WTC11 (cell line): ENCODE data around the gene EMC8. TPM values are rescaled to one million over a fixed set of nuclear protein-coding genes. Genes with fewer than 3 reads are reported as not detected.

Experiments
- ATAC-seq: fragments of 200-7000 bp; cut with Tn5 transposase; 2 replicates; pipeline ENCODE4 v1.10.0; 2021; ENCODE audit warnings: mild to moderate bottlenecking, moderate library complexity
- CTCF ChIA-PET: fragments of 300-600 bp; sonication (Branson Sonifier 250); formaldehyde crosslinking; loops from one replicate; lab custom pipeline; 2021; ENCODE audit warnings: antibody characterized with exemption; lab: Charles Lee
- POLR2A ChIA-PET: fragments of 350-600 bp; sonication (Branson Sonifier 250); formaldehyde crosslinking; loops from one replicate; lab custom pipeline; 2021; ENCODE audit warnings: antibody characterized with exemption; lab: Charles Lee
- DNase-seq: peaks from one replicate; pipeline ENCODE4 v3.0.0; 2021; ENCODE audit warnings: low spot score
- H3K27ac Mint-ChIP-seq: 2 replicates; pipeline ENCODE4 v1.8.0; 2021; ENCODE audit warnings: mixed read lengths
- H3K27me3 Mint-ChIP-seq: 2 replicates; pipeline ENCODE4 v1.8.0; 2021; ENCODE audit warnings: low read depth, mild to moderate bottlenecking, moderate library complexity, mixed read lengths
- H3K36me3 Mint-ChIP-seq: 2 replicates; pipeline ENCODE4 v1.8.0; 2021; ENCODE audit warnings: mixed read lengths
- H3K4me1 Mint-ChIP-seq: 2 replicates; pipeline ENCODE4 v1.8.0; 2022; ENCODE audit warnings: mixed read lengths
- H3K4me3 Mint-ChIP-seq: 2 replicates; pipeline ENCODE4 v1.8.0; 2021; ENCODE audit warnings: mild to moderate bottlenecking, moderate library complexity, mixed read lengths
- H3K9me3 Mint-ChIP-seq: 2 replicates; pipeline ENCODE4 v1.8.0; 2021; ENCODE audit warnings: mixed read lengths
- ATF2 ChIP-seq: sonication (generic); formaldehyde crosslinking; IDR thresholded peaks from 2 replicates; pipeline ENCODE4 v1.8.1; 2022; ENCODE audit warnings: low read depth, missing genetic modification reagents, borderline replicate concordance
- ATF6 ChIP-seq: sonication (generic); formaldehyde crosslinking; IDR thresholded peaks from 2 replicates; pipeline ENCODE4 v1.8.1; 2023; ENCODE audit warnings: mild to moderate bottlenecking, missing genetic modification reagents
- E2F5 ChIP-seq: sonication (generic); formaldehyde crosslinking; IDR thresholded peaks from 2 replicates; pipeline ENCODE4 v1.8.1; 2022; ENCODE audit warnings: mild to moderate bottlenecking, moderate library complexity, missing genetic modification reagents
- ELF4 ChIP-seq: sonication (generic); formaldehyde crosslinking; IDR thresholded peaks from 2 replicates; pipeline ENCODE4 v1.8.1; 2022; ENCODE audit warnings: low read depth, mild to moderate bottlenecking, moderate library complexity, missing genetic modification reagents
- EMX1 ChIP-seq: fragments of 250-450 bp; sonication (Bioruptor Pico); IDR thresholded peaks from 2 replicates; pipeline ENCODE4 v1.8.0; 2021; ENCODE audit warnings: mild to moderate bottlenecking
- FOXP1 ChIP-seq: sonication (generic); formaldehyde crosslinking; IDR thresholded peaks from 2 replicates; pipeline ENCODE4 v1.8.0; 2022; ENCODE audit warnings: missing genetic modification reagents, mild to moderate bottlenecking, moderate library complexity, borderline replicate concordance
- HMGXB4 ChIP-seq: sonication (generic); formaldehyde crosslinking; IDR thresholded peaks from 2 replicates; pipeline ENCODE4 v1.8.1; 2023; ENCODE audit warnings: mild to moderate bottlenecking, moderate library complexity, missing genetic modification reagents
- JAZF1 ChIP-seq: fragments of 250-450 bp; sonication (Bioruptor Pico); IDR thresholded peaks from 2 replicates; pipeline ENCODE4 v1.9.0; 2021; ENCODE audit warnings: moderate library complexity, mild to moderate bottlenecking, inconsistent platforms
- KAT7 ChIP-seq: sonication (generic); formaldehyde crosslinking; IDR thresholded peaks from 2 replicates; pipeline ENCODE4 v1.8.1; 2023; ENCODE audit warnings: missing genetic modification reagents, mild to moderate bottlenecking, borderline replicate concordance
- MYBL2 ChIP-seq: sonication (generic); formaldehyde crosslinking; IDR thresholded peaks from 2 replicates; pipeline ENCODE4 v1.8.1; 2023; ENCODE audit warnings: mild to moderate bottlenecking, moderate library complexity, missing genetic modification reagents
- NFE2L1 ChIP-seq: sonication (generic); formaldehyde crosslinking; IDR thresholded peaks from 2 replicates; pipeline ENCODE4 v1.8.1; 2023; ENCODE audit warnings: missing genetic modification reagents
- NR1H2 ChIP-seq: sonication (generic); formaldehyde crosslinking; IDR thresholded peaks from 2 replicates; pipeline ENCODE4 v1.9.0; 2021; ENCODE audit warnings: mild to moderate bottlenecking, moderate library complexity, missing genetic modification reagents
- OVOL2 ChIP-seq: fragments of 250-450 bp; sonication (Bioruptor Pico); IDR thresholded peaks from 2 replicates; pipeline ENCODE4 v1.9.0; 2021; ENCODE audit warnings: mild to moderate bottlenecking, borderline replicate concordance
- SOX15 ChIP-seq: fragments of 250-450 bp; sonication (Bioruptor Pico); IDR thresholded peaks from 2 replicates; pipeline ENCODE4 v1.9.0; 2021; ENCODE audit warnings: mild to moderate bottlenecking
- TCF7 ChIP-seq: sonication (generic); formaldehyde crosslinking; IDR thresholded peaks from 2 replicates; pipeline ENCODE4 v1.8.0; 2022; ENCODE audit warnings: mild to moderate bottlenecking, low read depth, missing genetic modification reagents, moderate library complexity
- ZBTB43 ChIP-seq: sonication (generic); formaldehyde crosslinking; IDR thresholded peaks from 2 replicates; pipeline ENCODE4 v1.8.1; 2023; ENCODE audit warnings: mild to moderate bottlenecking, missing genetic modification reagents
- ZNF121 ChIP-seq: sonication (generic); formaldehyde crosslinking; IDR thresholded peaks from 2 replicates; pipeline ENCODE4 v1.8.0; 2023; ENCODE audit warnings: missing genetic modification reagents
- ZNF138 ChIP-seq: sonication (generic); formaldehyde crosslinking; conservative IDR thresholded peaks from 2 replicates; pipeline ENCODE4 v1.8.1; 2022; ENCODE audit warnings: mild to moderate bottlenecking, moderate library complexity, missing genetic modification reagents
- ZNF263 ChIP-seq: sonication (generic); formaldehyde crosslinking; IDR thresholded peaks from 2 replicates; pipeline ENCODE4 v1.8.1; 2022; ENCODE audit warnings: low read depth, mild to moderate bottlenecking, moderate library complexity, missing genetic modification reagents
- ZNF281 ChIP-seq: sonication (generic); formaldehyde crosslinking; IDR thresholded peaks from 2 replicates; pipeline ENCODE4 v1.8.0; 2023; ENCODE audit warnings: mild to moderate bottlenecking, missing genetic modification reagents
- ZNF423 ChIP-seq: fragments of 250-450 bp; sonication (Bioruptor Pico); IDR thresholded peaks from 2 replicates; pipeline ENCODE4 v2.1.2; 2022; ENCODE audit warnings: mild to moderate bottlenecking, moderate library complexity
- ZNF532 ChIP-seq: fragments of 250-450 bp; sonication (Bioruptor Pico); IDR thresholded peaks from 2 replicates; pipeline ENCODE4 v1.9.0; 2021; ENCODE audit warnings: mild to moderate bottlenecking, borderline replicate concordance
- total RNA-seq: library from RNA; stranded (reverse); gene quantifications from 3 replicates; pipeline ENCODE4 v1.2.3, GENCODE V29; 2021

Gene EMC8
- total RNA-seq, 1 experiment from 2014 or later: 55.2 TPM

GRCh38 chr16:85798283-85798776 lies 1.0 kb downstream of the EMC8 start (continued):
- TF ChIP-seq ZBTB43 (CRISPR knock-in tag) (no peak), OVOL2 (CRISPR knock-in tag) (no peak), ZNF263 (no peak), E2F5 (CRISPR knock-in tag) (no peak), EMX1 (no peak), ZNF138 (CRISPR knock-in tag) (no peak), HMGXB4 (no peak), ZNF532 (no peak), SOX15 (CRISPR knock-in tag) (no peak), ELF4 (no peak), TCF7 (CRISPR knock-in tag) (no peak)
- TF ChIP-seq, all 79 proteins: peak for 0

- Mint-ChIP-seq H3K4me1 (peaks cover 26% of the 10 kb centered on the region), H3K36me3 (peaks cover 48% of the 10 kb centered on the region), H3K27me3 (no peaks in the 10 kb centered on the region), H3K27ac (peak overlapping the region; percentile 6; the same call in 1 of the 2 replicates), H3K4me3 (0 out of 2 replicates have a peak overlapping the region, but pooled peaks have one; percentile 87), H3K9me3 (peaks cover 8% of the 10 kb centered on the region)
- DNase-seq (no peak), ATAC-seq (no peak)
- ChIA-PET CTCF (no interaction called here), POLR2A (no interaction called here)
- TF ChIP-seq NFE2L1 (CRISPR knock-in tag) (no peak), ATF6 (CRISPR knock-in tag) (no peak), FOXP1 (CRISPR knock-in tag) (no peak), ZNF281 (no peak), KAT7 (CRISPR knock-in tag) (no peak), ZNF121 (no peak), JAZF1 (no peak), MYBL2 (CRISPR knock-in tag) (no peak), NR1H2 (no peak), ATF2 (CRISPR knock-in tag) (no peak), ZNF423 (CRISPR knock-in tag) (no peak)
Measured at GRCh38 chr16:85796599-85796998, 2.7 kb downstream of the EMC8 start.
